Measurements from ENCODE around the gene LEF1.
A peak's percentile ranks its signal among the peaks of the same experiment; 100 is the strongest.

Gene LEF1

GRCh38 chr4:108173599-108174057, 4.9 kb upstream of the LEF1 start:
- Histone ChIP-seq H3K27ac (ENCODE audit: low read length) (no peak overlapping the region), H3K9ac (ENCODE audit: low read depth, low read length) (no peak overlapping the region), H3K27me3 (ENCODE audit: insufficient read depth, low read length) (peaks cover 88% of the 10 kb centered on the region), H3K4me3 (ENCODE audit: low read length) (peak overlapping the region; percentile 57; the same call in 1 of the 2 replicates), H3K9me3 (ENCODE audit: insufficient read depth, low read depth, low read length) (no peaks in the 10 kb centered on the region), H3K4me1 (ENCODE audit: insufficient read depth, low read length) (peaks cover 19% of the 10 kb centered on the region; the same call in 1 of the 2 replicates), H3K36me3 (ENCODE audit: insufficient read depth, low read depth, low read length) (no peaks in the 10 kb centered on the region)

DNA sequence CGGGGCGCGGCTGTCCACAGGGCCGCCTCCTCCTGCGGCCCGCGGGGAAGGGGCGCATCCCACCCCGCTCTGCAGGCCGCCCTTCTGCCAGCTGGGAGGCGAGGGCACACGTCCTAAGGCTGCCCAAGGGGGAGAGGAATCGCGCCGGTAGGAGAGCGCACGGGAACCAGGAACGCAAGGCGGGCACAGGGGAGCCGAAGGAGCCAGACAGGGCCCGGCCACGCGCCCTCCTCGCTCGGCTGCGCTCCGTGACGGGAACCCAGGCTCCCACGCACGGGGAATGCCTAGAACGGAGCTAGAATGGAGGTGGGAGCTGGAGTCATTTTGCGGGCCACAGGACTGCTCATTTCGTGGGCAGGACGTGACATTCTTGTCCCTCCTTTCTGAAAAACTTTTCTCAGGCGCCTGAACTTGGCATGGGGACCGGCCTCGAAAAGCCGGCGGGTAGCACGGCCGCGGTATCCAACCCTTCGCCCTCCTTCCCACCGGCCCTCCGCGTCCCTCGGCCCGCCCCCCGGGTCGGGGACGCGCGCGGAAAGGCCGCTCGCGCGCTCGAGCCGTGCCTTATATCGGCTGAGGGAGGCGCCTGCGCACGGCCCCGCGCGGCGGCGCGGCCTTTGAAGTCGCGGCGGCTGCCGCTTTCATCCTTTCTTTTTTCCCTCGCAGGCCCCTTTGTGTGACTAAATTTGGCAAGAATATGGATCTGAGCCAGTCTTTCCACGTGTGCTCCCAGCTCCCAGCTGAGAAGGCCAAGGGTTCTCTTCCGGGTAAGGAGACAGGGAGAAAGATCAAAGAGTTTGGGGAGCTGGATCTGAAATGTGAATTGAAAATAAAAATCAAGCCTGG, 4.2 kb upstream of the LEF1 start:
- peaks cover 95% of the 10 kb centered on the region for H3K27me3 ChIP-seq (ENCODE audit: insufficient read depth, low read length)
- H3K4me1 ChIP-seq (ENCODE audit: insufficient read depth, low read length) = peaks cover 19% of the 10 kb centered on the region; the same call in 1 of the 2 replicates
- no peak overlapping the region for H3K9ac ChIP-seq (ENCODE audit: low read depth, low read length)
- H3K36me3 ChIP-seq (ENCODE audit: insufficient read depth, low read depth, low read length) = no peaks in the 10 kb centered on the region
- H3K9me3 ChIP-seq (ENCODE audit: insufficient read depth, low read depth, low read length) = no peaks in the 10 kb centered on the region
- peak overlapping the region; percentile 57 for H3K4me3 ChIP-seq (ENCODE audit: low read length)
- no peak overlapping the region for H3K27ac ChIP-seq (ENCODE audit: low read length)

- H3K27me3 ChIP-seq (ENCODE audit: insufficient read depth, low read length) = peaks cover 98% of the 10 kb centered on the region
- no peaks in the 10 kb centered on the region for H3K36me3 ChIP-seq (ENCODE audit: insufficient read depth, low read depth, low read length)
- no peaks in the 10 kb centered on the region for H3K9me3 ChIP-seq (ENCODE audit: insufficient read depth, low read depth, low read length)
- peak overlapping the region; percentile 57 for H3K4me3 ChIP-seq (ENCODE audit: low read length)
- H3K4me1 ChIP-seq (ENCODE audit: insufficient read depth, low read length) = peaks cover 19% of the 10 kb centered on the region; the same call in 1 of the 2 replicates
- no peak overlapping the region for H3K27ac ChIP-seq (ENCODE audit: low read length)
- H3K9ac ChIP-seq (ENCODE audit: low read depth, low read length) = peak overlapping the region; percentile 25; the same call in 1 of the 2 replicates
Observed at GRCh38 chr4:108172231-108172752, 3.6 kb upstream of the LEF1 start.

- peaks cover 99% of the 10 kb centered on the region for H3K27me3 ChIP-seq (ENCODE audit: insufficient read depth, low read length)
- peak overlapping the region; percentile 25; the same call in 1 of the 2 replicates for H3K9ac ChIP-seq (ENCODE audit: low read depth, low read length)
- peak overlapping the region; percentile 57 for H3K4me3 ChIP-seq (ENCODE audit: low read length)
Observed at GRCh38 chr4:108171339-108172230, 2.9 kb upstream of the LEF1 start.

DNA sequence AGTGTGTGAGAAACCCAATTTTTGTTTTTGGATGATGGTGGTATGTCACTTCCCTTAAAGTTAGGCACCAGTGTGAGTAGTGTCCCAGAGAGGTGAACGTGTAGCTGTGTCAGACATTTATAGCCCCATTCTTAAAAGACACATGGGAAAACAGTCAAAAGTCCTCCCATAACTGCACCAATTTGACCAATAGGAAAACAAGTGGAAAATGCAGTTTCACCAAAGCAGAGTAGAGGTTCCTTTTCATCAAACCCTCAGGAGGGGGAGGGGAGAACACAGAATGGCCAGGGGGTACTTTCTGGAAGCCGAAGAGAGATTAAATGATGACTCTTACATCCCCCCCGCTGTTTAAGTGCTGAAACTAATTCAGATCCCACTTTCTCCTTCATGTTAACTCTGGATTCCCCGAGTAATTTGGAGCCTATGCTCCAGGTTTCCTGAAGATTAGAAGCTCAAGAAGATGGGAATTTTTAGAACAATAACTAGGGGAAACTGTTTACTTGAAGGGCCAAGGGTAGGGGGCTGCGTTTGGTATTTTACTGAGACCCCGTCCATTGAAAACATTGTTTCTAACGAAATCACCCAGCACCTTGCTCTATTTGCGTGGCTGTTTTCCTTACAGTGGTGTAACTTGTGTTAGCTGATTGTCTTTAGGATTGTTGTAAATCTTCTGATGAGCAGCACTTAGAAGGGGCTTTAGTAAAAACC, 2.1 kb upstream of the LEF1 start:
- H3K36me3 ChIP-seq (ENCODE audit: insufficient read depth, low read depth, low read length) = no peaks in the 10 kb centered on the region
- H3K9me3 ChIP-seq (ENCODE audit: insufficient read depth, low read depth, low read length) = no peaks in the 10 kb centered on the region
- H3K4me3 ChIP-seq (ENCODE audit: low read length) = peak overlapping the region; percentile 57
- no peak overlapping the region for H3K9ac ChIP-seq (ENCODE audit: low read depth, low read length)
- H3K27me3 ChIP-seq (ENCODE audit: insufficient read depth, low read length) = peaks cover 99% of the 10 kb centered on the region
- peaks cover 24% of the 10 kb centered on the region; the same call in 1 of the 2 replicates for H3K4me1 ChIP-seq (ENCODE audit: insufficient read depth, low read length)
- no peak overlapping the region for H3K27ac ChIP-seq (ENCODE audit: low read length)

More at GRCh38 chr4:108171339-108172230, 2.9 kb upstream of the LEF1 start:
- Histone ChIP-seq H3K4me1 (ENCODE audit: insufficient read depth, low read length) (peaks cover 19% of the 10 kb centered on the region; the same call in 1 of the 2 replicates), H3K27ac (ENCODE audit: low read length) (no peak overlapping the region), H3K36me3 (ENCODE audit: insufficient read depth, low read depth, low read length) (no peaks in the 10 kb centered on the region), H3K9me3 (ENCODE audit: insufficient read depth, low read depth, low read length) (no peaks in the 10 kb centered on the region)

DNA sequence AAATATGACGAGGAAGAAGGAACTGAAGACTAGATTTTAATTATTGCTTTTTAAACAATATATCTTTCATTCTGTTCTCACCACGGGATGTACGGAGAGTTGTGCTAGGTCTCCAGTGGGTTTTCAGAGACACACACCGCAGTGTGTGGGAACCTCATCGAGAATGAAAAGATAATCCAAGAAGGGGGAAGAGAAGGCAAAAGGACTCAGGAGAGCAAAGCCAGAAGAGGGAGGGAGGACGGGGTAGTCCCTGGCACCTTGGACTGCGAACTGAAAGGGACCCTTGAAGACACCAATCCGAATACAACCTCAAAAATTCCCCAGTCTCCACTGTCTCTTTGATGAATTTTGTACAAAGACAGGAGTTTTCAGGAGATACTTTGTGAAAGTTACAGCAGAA, 932 bp upstream of the LEF1 start:
- peaks cover 100% of the 10 kb centered on the region for H3K27me3 ChIP-seq (ENCODE audit: insufficient read depth, low read length)
- H3K27ac ChIP-seq (ENCODE audit: low read length) = no peak overlapping the region
- peaks cover 25% of the 10 kb centered on the region; the same call in 1 of the 2 replicates for H3K4me1 ChIP-seq (ENCODE audit: insufficient read depth, low read length)

DNA sequence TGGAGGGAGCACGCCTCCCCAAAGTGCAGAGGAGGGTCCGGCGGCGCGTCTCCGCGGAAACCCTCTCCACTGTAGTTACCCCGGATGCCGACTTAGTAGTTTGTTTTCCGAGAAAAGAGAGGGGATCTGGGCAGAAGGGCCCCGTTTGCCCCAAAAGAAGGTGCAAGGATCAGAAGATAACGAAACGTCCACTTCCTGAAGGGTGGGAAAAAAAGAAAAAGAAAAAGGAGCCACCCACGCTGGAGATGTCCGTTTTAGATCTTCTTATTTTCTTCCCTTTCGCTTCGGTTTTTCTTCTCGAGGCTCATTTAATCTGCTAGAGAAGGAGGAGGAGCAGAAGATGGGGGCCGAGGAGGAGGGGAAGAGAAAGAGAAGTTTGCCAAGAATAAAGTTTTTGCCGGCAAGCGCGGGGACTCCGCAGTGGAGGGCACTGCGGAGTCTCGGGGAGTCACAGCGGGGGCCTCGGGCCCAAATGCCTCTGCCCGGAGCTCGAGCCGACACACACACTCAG, 517 bp downstream of the LEF1 start:
- peak overlapping the region; percentile 69; the same call in 1 of the 2 replicates for H3K9ac ChIP-seq (ENCODE audit: low read depth, low read length)
- H3K4me3 ChIP-seq (ENCODE audit: low read length) = peak overlapping the region; percentile 73
- no peak overlapping the region for H3K27ac ChIP-seq (ENCODE audit: low read length)
- H3K4me1 ChIP-seq (ENCODE audit: insufficient read depth, low read length) = peaks cover 25% of the 10 kb centered on the region; the same call in 1 of the 2 replicates
- peaks cover 100% of the 10 kb centered on the region for H3K27me3 ChIP-seq (ENCODE audit: insufficient read depth, low read length)
- H3K9me3 ChIP-seq (ENCODE audit: insufficient read depth, low read depth, low read length) = no peaks in the 10 kb centered on the region
- H3K36me3 ChIP-seq (ENCODE audit: insufficient read depth, low read depth, low read length) = no peaks in the 10 kb centered on the region

More for the DNA sequence above, 932 bp upstream of the LEF1 start:
- Histone ChIP-seq H3K9me3 (ENCODE audit: insufficient read depth, low read depth, low read length) (no peaks in the 10 kb centered on the region), H3K4me3 (ENCODE audit: low read length) (peak overlapping the region; percentile 73; the same call in 1 of the 2 replicates), H3K9ac (ENCODE audit: low read depth, low read length) (no peak overlapping the region), H3K36me3 (ENCODE audit: insufficient read depth, low read depth, low read length) (no peaks in the 10 kb centered on the region)

DNA sequence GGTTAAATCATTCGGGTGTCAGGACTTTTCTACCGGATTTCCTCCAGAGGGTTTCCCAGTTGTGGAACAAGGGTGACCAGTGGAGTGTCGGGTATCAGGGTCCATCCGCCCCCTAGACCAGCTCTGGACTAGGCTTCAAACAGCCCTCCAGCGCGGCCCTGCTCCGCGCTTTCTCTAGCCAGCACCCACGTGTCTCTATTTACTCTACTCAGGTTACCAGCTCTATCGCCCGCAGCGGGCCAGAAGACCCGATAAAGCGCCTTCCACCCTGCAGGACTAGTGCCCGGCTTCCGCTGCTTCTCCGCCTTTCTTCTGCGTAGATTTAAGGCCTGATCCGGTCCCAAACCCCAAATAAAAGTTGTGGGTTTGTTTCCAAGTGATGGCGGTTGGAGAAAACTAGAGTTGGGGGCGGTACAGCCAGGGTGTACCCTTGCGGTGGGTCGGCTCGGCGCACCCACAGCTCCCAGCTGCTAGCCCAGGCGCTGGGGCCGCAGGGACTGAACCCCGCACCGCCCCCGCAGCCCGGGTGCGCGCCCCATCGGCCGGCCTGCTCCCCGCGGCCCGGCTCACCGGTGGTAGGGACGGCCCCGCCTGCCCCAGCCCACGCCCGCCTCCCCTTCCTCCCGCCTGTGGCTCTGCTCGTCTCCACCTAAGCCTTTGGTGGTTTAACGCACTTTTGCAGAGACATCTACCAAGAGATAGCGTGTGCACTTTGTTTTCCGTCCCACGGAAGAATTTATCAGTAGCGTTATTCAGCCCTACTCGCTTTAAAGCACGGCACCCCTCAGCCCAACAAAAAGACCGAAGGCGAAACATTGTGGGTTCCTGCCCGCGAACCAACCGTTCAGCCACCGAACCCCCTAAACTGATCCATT, 2.1 kb downstream of the LEF1 start:
- no peaks in the 10 kb centered on the region for H3K9me3 ChIP-seq (ENCODE audit: insufficient read depth, low read depth, low read length)
- peaks cover 25% of the 10 kb centered on the region; the same call in 1 of the 2 replicates for H3K4me1 ChIP-seq (ENCODE audit: insufficient read depth, low read length)
- H3K27me3 ChIP-seq (ENCODE audit: insufficient read depth, low read length) = peaks cover 98% of the 10 kb centered on the region
- H3K9ac ChIP-seq (ENCODE audit: low read depth, low read length) = peak overlapping the region; percentile 52; the same call in 1 of the 2 replicates
- H3K36me3 ChIP-seq (ENCODE audit: insufficient read depth, low read depth, low read length) = no peaks in the 10 kb centered on the region
- peak overlapping the region; percentile 73 for H3K4me3 ChIP-seq (ENCODE audit: low read length)
- H3K27ac ChIP-seq (ENCODE audit: low read length) = no peak overlapping the region

GRCh38 chr4:108166038-108166437, 2.7 kb downstream of the LEF1 start:
- H3K9me3 ChIP-seq (ENCODE audit: insufficient read depth, low read depth, low read length) = no peaks in the 10 kb centered on the region
- H3K9ac ChIP-seq (ENCODE audit: low read depth, low read length) = no peak overlapping the region
- peak overlapping the region; percentile 73 for H3K4me3 ChIP-seq (ENCODE audit: low read length)
- H3K36me3 ChIP-seq (ENCODE audit: insufficient read depth, low read depth, low read length) = no peaks in the 10 kb centered on the region
- peaks cover 27% of the 10 kb centered on the region; the same call in 1 of the 2 replicates for H3K4me1 ChIP-seq (ENCODE audit: insufficient read depth, low read length)
- no peak overlapping the region for H3K27ac ChIP-seq (ENCODE audit: low read length)
- H3K27me3 ChIP-seq (ENCODE audit: insufficient read depth, low read length) = peaks cover 92% of the 10 kb centered on the region

- H3K4me3 ChIP-seq (ENCODE audit: low read length) = peak overlapping the region; percentile 73; the same call in 1 of the 2 replicates
- no peaks in the 10 kb centered on the region for H3K9me3 ChIP-seq (ENCODE audit: insufficient read depth, low read depth, low read length)
- H3K4me1 ChIP-seq (ENCODE audit: insufficient read depth, low read length) = peaks cover 27% of the 10 kb centered on the region; the same call in 1 of the 2 replicates
- H3K9ac ChIP-seq (ENCODE audit: low read depth, low read length) = no peak overlapping the region
- H3K27me3 ChIP-seq (ENCODE audit: insufficient read depth, low read length) = peaks cover 87% of the 10 kb centered on the region
- no peak overlapping the region for H3K27ac ChIP-seq (ENCODE audit: low read length)
- H3K36me3 ChIP-seq (ENCODE audit: insufficient read depth, low read depth, low read length) = no peaks in the 10 kb centered on the region
Observed at GRCh38 chr4:108165586-108165985, 3.1 kb downstream of the LEF1 start.
